ENCODE results near the gene HHIPL1. TPM values are rescaled to one million over a fixed set of nuclear protein-coding genes. Genes with fewer than 3 reads are reported as not detected.

HHIPL1 gene
- total RNA-seq, 1 donor from 2014 or later, result 0.79 TPM

- no peak for DNase-seq (ENCODE audit: low read depth in 2 of 2)
Observed at GRCh38 chr14:99611646-99612045, 33.3 kb upstream of the HHIPL1 start.

- DNase-seq (ENCODE audit: low read depth in 2 of 2), result no peak
Observed at GRCh38 chr14:99612071-99612737, 32.7 kb upstream of the HHIPL1 start.

GRCh38 chr14:99612738-99613330, 32.1 kb upstream of the HHIPL1 start:
- DNase-seq (ENCODE audit: low read depth in 2 of 2), result no peak

- peak in 1 of 2 donors; percentile 35 for DNase-seq (ENCODE audit: low read depth in 2 of 2)
Observed at GRCh38 chr14:99615497-99616157, 29.3 kb upstream of the HHIPL1 start.

GRCh38 chr14:99616832-99617800, 27.8 kb upstream of the HHIPL1 start:
- DNase-seq (ENCODE audit: low read depth in 2 of 2), result no peak

- peak; percentile 86 to 92 for DNase-seq (ENCODE audit: low read depth in 2 of 2)
Observed at GRCh38 chr14:99619835-99620834, 24.8 kb upstream of the HHIPL1 start.

GRCh38 chr14:99621948-99622347, 23.0 kb upstream of the HHIPL1 start:
- no peak for DNase-seq (ENCODE audit: low read depth in 2 of 2)

GRCh38 chr14:99624024-99624423, 20.9 kb upstream of the HHIPL1 start:
- no peak for DNase-seq (ENCODE audit: low read depth in 2 of 2)

- DNase-seq (ENCODE audit: low read depth in 2 of 2), result no peak
Observed at GRCh38 chr14:99624971-99625370, 20.0 kb upstream of the HHIPL1 start.

- DNase-seq (ENCODE audit: low read depth in 2 of 2), result no peak
Observed at GRCh38 chr14:99625476-99625875, 19.5 kb upstream of the HHIPL1 start.

GRCh38 chr14:99626041-99626648, 18.8 kb upstream of the HHIPL1 start:
- no peak for DNase-seq (ENCODE audit: low read depth in 2 of 2)

GRCh38 chr14:99627100-99627499, 17.8 kb upstream of the HHIPL1 start:
- DNase-seq (ENCODE audit: low read depth in 2 of 2), result no peak

GRCh38 chr14:99627510-99628381, 17.2 kb upstream of the HHIPL1 start:
- DNase-seq (ENCODE audit: low read depth in 2 of 2), result no peak

GRCh38 chr14:99628887-99629618, 15.9 kb upstream of the HHIPL1 start:
- DNase-seq (ENCODE audit: low read depth in 2 of 2), result peak; percentile 77 to 78

- DNase-seq (ENCODE audit: low read depth in 2 of 2), result no peak
Observed at GRCh38 chr14:99630202-99630601, 14.7 kb upstream of the HHIPL1 start.

GRCh38 chr14:99632410-99633035, 12.4 kb upstream of the HHIPL1 start:
- no peak for DNase-seq (ENCODE audit: low read depth in 2 of 2)

- DNase-seq (ENCODE audit: low read depth in 2 of 2), result no peak
Observed at GRCh38 chr14:99633141-99633540, 11.8 kb upstream of the HHIPL1 start.

- DNase-seq (ENCODE audit: low read depth in 2 of 2), result no peak
Observed at GRCh38 chr14:99633918-99634317, 11.0 kb upstream of the HHIPL1 start.
